ENCODE measurements around the gene HPRT1.

Gene HPRT1

GRCh38 chrX:134478374-134478773 is 18.4 kb downstream of the HPRT1 start:
- DNase-seq = no peak

GRCh38 chrX:134480061-134480460 is 20.1 kb downstream of the HPRT1 start:
- no peak for DNase-seq

GRCh38 chrX:134481339-134481738 is 21.4 kb downstream of the HPRT1 start:
- no peak for DNase-seq

- DNase-seq = no peak
These were observed 22.4 kb downstream of the HPRT1 start for GRCh38 chrX:134482371-134482770.

GRCh38 chrX:134484039-134484438 is 24.1 kb downstream of the HPRT1 start:
- DNase-seq = peak; percentile 63

- DNase-seq = no peak
These were observed 42.0 kb downstream of the HPRT1 start for GRCh38 chrX:134501941-134502340.

- no peak for DNase-seq
These were observed 42.7 kb downstream of the HPRT1 start for GRCh38 chrX:134502686-134503085.

GRCh38 chrX:134512566-134512965 is 52.6 kb downstream of the HPRT1 start:
- peak; percentile 9 for DNase-seq

- no peak for DNase-seq
These were observed 53.1 kb downstream of the HPRT1 start for GRCh38 chrX:134513091-134513490.

- peak; percentile 78 for DNase-seq
These were observed 61.0 kb downstream of the HPRT1 start for GRCh38 chrX:134520860-134521390.

GRCh38 chrX:134524181-134524580 is 64.2 kb downstream of the HPRT1 start:
- DNase-seq = no peak

GRCh38 chrX:134525086-134525792 is 65.3 kb downstream of the HPRT1 start:
- DNase-seq = no peak

GRCh38 chrX:134526399-134526798 is 66.4 kb downstream of the HPRT1 start:
- DNase-seq = no peak

- DNase-seq = peak; percentile 7
These were observed 69.0 kb downstream of the HPRT1 start for GRCh38 chrX:134528960-134529359.

GRCh38 chrX:134529481-134529880 is 69.5 kb downstream of the HPRT1 start:
- no peak for DNase-seq

- no peak for DNase-seq
These were observed 70.9 kb downstream of the HPRT1 start for GRCh38 chrX:134530845-134531244.

GRCh38 chrX:134533352-134533751 is 73.4 kb downstream of the HPRT1 start:
- DNase-seq = no peak

- DNase-seq = no peak
These were observed 74.0 kb downstream of the HPRT1 start for GRCh38 chrX:134533952-134534351.

GRCh38 chrX:134537179-134537955 is 77.4 kb downstream of the HPRT1 start:
- no peak for DNase-seq

- DNase-seq = no peak
These were observed 78.4 kb downstream of the HPRT1 start for GRCh38 chrX:134538316-134538715.

GRCh38 chrX:134541906-134542305 is 81.9 kb downstream of the HPRT1 start:
- DNase-seq = no peak

- no peak for DNase-seq
These were observed 82.5 kb downstream of the HPRT1 start for GRCh38 chrX:134542485-134542884.

- no peak for DNase-seq
These were observed 83.3 kb downstream of the HPRT1 start for GRCh38 chrX:134543288-134543687.

GRCh38 chrX:134544135-134544512 is 84.2 kb downstream of the HPRT1 start:
- no peak for DNase-seq

Measured in DMS53 (cell line).